Amniotic stem cell (primary cell): Measurements from ENCODE around the gene RIPOR3.
A peak's percentile ranks its signal among the peaks of the same experiment; 100 is the strongest.

ENCODE experiments used
- DNase-seq: peaks from one replicate; lab custom pipeline; 2025; lab: John Stamatoyannopoulos, UW

Gene RIPOR3

GRCh38 chr20:50690650-50691572 lies at the start of gene RIPOR3:
TSS of gene RIPOR3 (minus strand) at chr20:50691542. CDS start at chr20:50691128, 414 bp downstream.
- no peak for DNase-seq

DNA sequence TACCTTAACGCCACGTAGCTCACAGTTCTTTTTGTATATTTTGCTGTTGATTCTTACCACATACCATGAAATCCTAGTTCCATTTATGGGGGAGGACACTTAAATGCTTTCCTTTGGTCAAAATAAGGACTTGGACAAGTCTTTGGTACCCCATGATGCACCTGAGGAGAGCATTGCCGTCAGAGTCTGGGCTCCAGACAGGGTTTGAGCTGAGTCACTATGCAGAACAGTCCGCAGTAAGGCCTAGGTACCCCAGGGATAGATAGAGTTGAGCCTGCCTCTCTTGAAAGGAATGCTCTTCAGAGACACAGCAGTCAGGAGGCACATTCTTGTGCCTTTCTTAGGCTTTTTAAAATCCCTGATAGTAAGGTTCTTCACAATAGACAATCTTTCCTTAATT lies 46.0 kb upstream of the RIPOR3 start:
- no peak for DNase-seq

GRCh38 chr20:50735813-50736212 lies 44.5 kb upstream of the RIPOR3 start:
- DNase-seq = no peak

DNA sequence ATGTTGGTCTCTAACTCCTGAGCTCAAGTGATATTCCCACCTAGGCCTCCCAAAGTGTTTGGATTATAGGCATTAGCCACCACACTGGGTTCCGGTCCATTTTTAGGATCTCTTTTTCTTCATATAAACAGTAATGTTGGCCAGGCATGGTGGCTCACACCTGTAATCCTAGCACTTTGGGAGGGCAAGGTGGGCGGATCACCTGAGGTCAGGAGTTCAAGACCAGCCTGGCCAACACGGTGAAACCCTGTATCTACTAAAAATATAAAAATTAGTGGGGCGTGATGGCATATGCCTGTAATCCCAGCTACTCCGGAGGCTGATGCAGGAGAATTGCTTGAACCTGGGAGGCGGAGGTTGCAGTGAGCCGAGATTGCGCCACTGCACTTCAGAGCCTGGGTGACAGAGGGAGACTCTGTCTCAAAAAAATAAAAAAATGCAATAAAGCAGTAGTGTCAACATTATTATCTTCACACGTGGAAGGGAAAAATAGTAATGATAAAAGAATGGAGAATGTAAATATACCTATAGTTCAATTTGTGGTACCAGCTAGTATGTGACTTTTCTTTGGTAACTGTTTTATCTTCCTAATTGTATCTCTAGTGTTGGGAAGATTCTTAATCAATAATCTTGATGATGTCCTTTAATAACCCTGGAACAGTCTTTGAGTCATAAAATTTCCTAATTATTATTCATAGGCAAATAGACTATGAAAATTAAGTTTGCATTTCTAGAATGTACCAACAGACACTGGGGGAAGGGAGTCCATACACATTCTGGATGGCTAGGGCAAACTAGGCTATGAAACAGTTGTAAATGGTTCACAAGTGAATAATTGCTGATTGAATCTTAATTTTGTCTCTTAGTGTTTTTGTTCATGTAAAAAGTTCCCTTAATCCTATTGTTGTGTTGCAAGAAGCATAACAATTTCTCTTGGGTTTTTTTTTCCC lies 43.7 kb upstream of the RIPOR3 start:
- DNase-seq = no peak

DNA sequence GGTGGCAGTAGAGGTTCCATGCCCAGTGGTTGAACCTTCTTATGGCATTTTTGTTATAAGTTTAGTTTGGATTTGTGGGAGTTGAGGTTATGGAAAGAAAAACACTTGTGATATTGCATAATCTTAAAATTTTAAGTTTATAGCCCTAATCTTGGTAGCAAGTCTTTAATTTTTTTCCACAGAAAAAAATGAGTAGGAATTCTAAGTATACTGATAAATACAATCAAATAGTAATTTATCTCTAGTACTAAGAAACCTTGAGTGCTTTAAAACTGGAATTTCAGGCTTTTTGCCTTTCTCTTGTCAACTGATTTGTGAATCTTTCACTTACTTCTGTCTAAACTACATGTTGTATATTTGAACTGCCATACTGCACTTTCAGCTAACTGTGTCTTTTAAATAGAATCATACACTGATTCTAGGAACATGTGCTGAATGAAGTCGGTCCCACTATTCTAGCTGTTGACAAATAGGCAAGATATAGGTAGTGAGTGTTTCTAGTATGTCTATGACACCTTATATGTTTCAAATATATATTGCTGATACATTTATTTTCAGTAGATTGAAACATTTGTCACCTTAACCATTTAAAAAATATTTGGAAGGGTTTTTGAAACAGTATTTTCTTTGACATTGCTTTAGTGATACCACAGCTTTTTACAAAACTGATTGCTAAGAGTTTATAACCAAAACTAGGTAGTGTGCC lies 42.5 kb upstream of the RIPOR3 start:
- DNase-seq = no peak

GRCh38 chr20:50731930-50732690 lies 40.8 kb upstream of the RIPOR3 start:
- no peak for DNase-seq

DNA sequence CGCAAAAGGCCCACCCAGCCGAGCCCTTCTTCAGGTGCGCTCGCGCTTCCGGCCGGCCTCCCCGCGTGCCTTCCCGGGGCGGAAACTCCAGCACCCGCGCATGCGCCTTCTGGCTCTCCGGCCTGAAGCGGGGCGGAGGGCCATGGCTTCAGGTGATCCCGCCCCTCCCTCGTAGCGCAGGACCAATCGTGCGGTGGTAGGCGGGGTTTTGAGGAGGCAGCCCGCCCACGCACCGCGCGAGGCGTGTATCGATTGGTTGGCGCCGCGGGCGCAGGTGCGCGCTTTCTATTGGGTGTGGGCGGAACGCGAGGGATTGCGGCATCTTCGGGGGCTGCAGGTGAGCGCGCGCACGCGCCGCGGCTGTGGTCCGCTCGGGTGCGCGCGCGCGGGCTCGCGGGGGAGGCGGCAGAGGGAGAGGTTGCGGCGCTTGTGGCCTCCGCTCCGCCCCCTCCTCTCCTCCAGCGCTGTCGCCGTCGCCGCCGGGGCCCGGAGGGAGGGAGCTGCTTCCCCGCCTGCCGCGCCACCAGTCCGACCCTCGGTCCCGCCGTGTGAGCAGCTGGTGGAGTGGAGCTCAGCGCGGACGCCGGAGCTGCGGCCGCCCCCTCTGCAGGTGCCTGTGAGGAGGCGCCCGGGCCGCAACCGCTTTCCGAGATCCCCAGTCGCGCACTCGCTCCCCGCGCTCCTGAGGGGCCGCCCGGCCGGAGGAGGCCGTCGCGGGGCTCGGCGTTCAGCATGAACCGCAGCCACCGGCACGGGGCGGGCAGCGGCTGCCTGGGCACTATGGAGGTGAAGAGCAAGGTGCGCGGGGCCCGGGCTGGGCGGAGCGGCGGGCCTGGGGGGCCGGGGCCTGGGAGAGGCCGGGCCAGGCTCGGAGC lies 40.0 kb upstream of the RIPOR3 start, which contains the start of gene PARD6B:
Gene PARD6B, plus strand, starts transcription at position 526 of the 875 bp plus-strand sequence. Its CDS starts 207 bp downstream, at position 733.
- DNase-seq = peak; percentile 82

DNA sequence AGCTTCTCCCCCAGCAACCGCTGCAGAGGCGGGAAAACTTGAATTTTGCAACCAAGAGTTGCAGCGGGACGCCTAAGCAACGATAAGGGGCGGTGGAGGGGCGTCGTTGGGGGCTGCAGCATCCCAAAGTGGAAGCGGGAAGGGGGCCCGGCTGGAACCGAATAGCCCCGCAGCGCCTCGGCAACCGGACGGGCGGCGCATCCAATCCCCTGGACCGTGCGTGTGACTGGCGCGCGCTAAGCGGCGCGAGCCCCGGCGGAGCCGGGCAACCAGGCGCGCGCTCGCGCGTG lies 39.4 kb upstream of the RIPOR3 start:
- no peak for DNase-seq

GRCh38 chr20:50729901-50730764 lies 38.8 kb upstream of the RIPOR3 start:
- DNase-seq = no peak

- no peak for DNase-seq
These were observed 37.9 kb upstream of the RIPOR3 start for GRCh38 chr20:50728981-50729874.

GRCh38 chr20:50728486-50728980 lies 37.2 kb upstream of the RIPOR3 start:
- no peak for DNase-seq

- DNase-seq = no peak
These were observed 36.6 kb upstream of the RIPOR3 start for GRCh38 chr20:50727792-50728485.

DNA sequence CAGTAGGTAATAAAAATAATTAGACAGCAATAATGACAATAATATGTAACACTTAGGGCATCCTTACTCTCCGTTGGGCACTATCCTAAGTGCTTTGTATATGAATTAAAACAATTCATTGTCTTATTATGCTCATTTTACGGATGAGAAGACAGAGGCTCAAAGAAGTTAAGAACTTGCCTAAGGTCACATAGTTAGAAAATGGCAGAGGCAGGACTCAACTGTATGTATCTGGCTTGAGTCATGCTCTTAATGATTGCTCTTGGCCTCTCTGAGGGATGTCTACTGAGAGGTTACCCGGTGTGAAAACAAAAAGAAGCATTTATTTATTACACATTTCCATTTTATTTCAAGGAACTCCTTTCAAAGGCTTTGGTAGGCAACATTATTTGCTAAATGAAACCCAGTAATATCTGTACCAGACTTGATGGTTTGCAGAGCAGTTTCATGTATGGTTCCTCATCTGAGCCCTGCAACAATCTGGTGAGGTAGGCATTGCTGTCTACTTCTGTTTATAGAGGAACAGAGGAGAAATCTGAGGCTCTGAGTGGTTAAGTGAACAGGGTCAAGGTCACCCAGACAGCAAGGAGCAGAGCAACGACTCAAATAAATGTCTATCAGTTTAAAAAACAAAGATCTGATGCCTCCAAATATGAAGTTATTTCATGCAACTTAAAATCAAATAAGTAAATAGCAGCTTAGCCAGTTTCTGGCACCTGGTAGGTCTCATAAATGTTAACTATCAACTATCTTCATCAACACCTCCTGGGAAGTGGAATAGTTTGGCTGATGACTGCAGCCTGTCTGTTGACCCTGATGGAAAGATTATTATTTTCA lies 35.8 kb upstream of the RIPOR3 start:
- DNase-seq = no peak

DNA sequence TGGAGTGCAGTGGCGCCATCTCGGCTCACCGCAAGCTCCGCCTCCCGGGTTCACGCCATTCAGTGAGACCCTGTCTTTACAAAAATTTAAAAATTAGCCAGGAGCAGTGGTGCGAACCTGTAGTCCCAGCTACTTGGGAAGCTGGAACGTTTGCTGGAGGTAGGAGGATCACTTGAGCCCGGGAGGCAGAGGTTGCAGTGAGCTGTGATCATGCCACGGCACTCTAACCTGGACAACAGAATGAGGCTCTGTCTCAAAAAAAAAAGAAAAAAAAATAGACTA lies 34.3 kb upstream of the RIPOR3 start:
- DNase-seq = no peak

GRCh38 chr20:50724851-50725723 lies 33.7 kb upstream of the RIPOR3 start:
- peak; percentile 95 for DNase-seq
